GM21526 (cell line): ENCODE measurements around the gene FAAP100.

ENCODE experiments used
- ATAC-seq: cut with Tn5 transposase; IDR thresholded peaks from one replicate; pipeline ENCODE4 v1.9.1; 2021; ENCODE audit warnings: moderate library complexity; ENCODE audit not compliant: unreplicated experiment, low FRiP score

The FAAP100 gene

DNA sequence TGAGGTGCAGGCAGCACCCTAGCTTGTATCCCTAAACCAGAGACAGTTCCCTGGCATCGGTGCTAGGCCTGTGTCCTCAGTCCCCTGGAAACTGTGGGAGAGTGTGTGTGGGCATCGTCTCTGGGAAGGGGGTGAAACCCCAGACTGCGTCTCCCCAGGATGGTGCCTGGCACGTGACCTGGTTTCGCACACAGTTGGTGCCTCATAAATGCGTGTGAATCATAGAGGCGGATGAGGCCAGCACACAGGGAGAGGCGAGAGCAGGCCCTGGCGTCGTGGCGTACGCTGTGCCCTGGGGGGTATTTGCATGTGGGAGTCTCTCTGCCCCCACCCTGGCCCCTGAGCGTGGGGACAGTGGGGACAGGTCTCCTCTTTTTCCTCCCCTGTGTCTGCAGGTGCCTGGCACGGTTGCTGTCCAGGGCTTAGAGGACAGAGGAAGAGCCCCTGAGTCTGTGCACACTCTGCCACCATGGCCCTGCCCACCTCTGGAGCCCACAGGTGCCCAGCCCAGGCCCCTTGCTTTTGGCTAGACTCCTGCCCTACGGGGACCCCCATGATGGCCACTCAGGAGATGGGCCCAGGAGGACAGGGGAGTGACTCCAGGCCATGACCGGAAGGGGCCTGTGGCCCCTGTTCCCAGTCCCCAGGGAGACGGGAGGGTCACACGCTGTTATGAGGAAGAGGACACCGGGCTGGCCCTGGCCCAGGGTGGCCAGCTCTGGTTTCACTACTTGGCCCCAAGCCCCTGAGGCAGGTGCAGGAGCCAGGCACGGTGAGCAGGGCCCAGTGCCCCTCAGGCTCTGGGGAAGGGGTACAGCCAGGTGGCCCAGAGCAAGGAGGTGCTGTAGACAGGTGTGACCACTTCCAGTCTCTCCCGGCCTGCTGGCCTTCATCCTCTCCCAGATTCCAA, 25.2 kb downstream of the FAAP100 start:
- ATAC-seq = no peak

DNA sequence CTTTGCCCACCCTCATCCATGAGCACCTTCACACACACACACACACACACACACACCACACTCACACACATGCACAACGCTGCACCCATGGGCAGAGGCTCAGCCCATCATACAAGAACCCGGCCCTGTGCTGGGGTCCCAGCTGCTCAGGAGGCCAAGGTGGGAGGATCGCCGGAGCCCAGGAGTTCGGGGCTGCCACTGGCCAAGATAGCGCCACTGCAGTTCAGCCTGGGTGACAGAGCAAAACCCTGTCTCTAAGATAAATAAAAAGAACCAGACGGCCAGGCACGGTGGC, 27.3 kb downstream of the FAAP100 start:
- ATAC-seq = no peak

DNA sequence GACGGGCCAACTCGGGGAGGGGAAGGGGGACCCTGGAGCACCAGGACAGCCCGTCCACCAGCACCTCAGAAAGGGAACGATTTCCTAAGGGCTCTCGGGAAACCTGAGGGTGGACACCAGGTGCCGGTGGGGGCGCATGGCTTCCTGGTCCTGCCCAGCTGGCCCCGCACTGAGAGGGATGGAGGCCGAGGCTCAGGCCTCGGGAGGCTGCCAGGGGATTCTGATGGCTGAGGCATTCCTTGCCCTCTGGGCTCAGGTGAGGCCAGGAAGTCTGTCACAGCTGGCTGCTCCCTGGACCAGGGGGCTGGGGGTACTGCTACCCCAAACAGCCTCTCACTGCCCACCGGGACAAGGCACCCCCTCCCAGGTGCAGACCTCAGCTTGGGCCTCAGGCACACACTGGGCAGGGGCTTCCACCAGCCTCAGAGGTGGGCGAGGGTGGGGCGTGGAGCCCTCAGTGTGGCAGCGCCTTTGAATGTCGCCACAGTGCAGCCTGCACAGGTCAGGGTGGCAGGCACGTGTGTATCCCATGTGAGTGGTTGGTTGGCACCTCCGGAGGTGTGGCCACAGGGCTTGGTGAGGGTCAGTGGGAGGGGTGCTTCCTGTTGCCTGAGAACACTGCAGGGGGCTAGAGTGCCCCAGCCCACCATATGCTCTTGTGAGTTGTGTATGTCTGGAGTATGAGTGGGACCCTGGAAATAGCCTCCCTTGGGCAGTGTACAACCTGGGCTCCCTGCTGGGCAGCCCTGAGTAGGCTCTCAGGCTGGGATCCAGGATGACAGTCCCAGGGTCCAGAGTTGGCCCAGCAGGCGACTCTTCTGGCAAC, 27.9 kb downstream of the FAAP100 start:
- ATAC-seq = no peak

DNA sequence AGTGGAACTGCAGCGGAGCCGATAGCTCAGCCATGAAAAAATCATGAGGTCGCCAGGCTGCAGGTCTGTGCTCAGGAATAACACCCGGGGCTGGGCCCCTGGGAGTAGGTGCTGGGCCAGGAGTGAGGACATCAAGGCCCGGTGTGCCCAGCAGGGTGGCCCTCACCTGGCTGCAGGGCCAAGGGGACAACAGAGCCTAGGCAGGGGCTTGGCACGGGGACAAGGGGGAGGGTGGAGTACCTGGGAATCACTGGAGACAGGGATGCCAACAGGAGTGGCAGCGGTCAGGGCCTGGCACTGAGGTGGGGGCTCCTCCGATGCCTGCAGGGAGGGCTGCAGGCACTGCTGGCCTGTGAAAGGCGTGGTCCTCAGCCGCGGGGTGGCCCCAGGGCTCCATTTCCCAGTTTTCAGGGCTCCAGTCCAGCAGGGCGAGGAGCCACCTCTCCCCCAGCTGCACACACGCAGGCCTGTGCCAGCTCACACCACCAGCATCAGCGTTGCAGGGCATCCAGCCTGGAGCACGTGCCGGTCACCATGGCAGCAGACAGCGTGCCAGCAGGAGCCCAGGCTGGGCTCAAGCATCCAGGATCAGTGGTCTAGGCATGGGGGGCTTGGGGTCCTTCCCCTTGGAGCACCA, 28.6 kb downstream of the FAAP100 start:
- ATAC-seq = no peak

DNA sequence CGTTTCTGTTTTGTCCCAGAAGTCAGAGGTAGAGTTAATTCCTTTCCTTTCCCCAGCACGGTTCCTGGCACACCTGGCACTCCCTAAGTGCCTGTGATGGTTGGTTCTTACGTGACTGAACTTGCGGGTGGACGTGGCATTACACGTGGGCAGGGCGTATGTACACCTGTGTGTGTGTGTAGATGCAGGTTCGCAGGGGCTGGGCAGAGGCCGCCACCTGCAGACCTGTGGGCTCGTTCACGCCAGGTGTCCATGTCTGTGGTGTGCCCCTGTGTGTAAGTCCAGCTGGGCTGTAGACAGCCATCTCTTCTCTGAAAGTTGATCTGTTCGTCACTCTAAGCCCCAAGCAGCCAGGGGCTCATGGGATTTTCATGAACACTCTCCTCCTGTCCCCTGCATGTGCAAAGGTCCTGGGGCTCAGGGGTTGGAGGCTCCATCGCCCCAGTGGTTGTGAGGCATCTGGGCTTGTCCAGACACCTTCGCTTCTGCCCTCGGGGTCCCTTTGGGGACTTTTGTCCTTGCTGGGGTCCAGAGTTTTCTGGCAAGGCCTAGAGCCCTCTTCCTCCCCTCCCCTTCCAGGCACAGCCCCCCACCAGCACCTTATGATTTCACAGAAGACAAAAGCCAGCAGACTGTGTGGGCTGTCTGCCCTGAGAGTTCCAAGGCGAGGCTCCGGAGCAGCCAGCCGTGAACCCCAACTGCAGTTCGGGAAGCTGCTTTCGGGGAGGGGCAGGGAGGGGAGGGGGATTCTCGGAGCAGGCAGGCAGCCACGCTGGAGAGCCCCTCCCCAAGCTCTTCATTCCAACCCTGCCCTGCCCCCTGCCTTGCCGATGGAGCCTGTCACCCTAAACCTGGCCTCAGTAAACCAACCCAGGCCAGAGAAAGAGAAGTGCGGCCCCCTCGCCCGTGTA, 29.4 kb downstream of the FAAP100 start:
- ATAC-seq = no peak

DNA sequence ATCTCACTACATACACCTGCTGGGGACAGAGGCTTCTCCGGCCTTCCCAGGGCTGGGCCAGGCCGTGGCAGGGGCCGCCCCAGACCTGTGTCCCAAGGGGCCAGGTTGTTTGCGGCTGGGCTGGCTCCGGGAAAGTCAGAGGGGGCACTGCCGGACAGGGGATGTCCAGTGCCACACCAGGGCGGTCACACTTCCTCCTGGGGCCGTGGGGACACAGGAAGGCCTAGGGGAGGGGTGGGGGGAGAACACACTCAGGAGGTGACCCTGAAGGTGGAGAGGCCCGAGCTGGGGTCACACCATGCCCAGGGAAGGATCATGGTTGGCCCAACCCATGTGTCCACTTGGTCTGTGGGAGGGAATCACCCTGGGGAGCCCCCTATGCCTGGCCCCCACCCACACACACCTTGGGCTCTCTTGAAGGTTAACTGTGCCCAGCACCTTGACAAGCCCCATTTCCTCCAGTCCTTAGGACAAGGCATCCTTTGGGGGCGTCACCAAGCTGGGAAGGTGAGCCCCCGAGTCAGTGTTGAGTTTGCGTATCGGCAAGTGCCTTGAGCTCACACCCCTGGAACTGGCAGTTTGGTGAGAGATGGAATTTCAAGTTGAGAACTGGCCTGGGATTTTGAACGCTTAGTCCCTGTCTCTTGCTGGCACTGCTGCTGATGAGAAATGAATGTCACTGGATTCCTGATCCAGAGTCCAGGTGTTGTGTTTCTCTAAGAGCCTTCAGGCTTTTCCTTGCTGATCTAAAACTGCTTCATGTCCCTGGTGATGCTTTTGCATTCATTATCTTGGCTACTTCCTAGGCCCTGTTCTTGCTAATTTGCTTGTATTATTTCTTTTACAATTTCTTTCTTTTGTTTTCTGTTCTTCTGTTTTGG, 31.9 kb downstream of the FAAP100 start:
- ATAC-seq = no peak

DNA sequence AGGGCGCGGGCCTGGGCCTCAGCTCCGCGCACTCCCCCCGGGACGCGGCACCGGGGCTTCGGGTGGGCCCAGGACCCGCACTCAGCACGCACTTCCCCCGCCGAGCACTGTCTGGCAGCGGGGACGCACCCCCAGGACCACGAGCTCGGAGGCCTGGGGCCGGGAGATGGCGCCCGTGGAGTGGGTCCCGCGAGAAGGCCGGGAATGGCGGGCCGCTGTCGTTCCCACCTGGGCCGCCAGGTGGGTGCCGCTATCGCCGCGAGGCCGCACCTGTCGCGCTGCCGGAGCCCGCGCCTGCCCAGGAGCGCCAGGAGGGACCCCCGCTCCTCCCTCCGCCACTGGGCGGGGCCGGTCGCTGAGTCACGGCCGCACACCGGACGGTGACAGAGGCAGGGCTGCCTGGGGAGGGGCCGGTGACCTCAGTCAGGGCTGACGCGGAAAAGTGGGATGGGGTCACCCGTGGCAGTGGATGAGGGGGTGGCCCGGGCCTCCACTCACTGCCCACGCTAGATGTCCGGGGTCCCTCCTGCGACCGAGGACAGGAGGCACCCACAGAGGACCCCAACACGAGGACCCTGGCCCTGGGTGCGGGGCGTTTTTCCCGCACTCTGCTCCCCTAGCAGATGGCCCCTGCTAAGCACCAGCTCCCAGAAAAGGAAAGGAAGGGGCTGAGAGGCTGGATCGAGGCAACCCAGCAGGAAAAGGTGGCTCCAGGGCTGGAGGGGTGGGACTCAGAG, 32.7 kb downstream of the FAAP100 start:
- no peak for ATAC-seq

DNA sequence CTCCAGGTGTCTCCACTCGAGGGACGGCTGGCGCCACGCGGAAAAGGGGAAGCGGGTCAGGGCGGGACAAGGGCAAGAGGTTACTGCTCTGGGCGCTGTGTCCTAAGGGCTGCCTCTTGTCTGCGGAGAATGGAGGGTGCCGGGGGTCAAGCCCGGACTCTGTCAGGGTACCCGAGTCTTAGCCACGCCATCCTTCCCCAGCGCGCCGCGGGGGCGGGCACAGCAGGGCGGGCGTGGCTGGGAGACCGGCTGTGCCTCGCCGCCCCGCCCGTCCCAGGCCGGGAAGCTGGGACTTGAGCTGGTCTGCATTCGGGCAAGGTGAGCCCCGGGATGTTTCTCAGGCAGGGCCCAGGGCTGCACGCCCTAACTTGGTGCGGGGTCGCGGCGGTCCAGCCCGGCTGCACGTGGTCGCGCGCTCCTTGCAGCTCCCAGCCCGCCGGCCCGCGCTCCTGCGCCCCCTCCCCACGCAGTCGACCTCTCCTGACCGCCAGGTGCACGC, 33.3 kb downstream of the FAAP100 start:
- no peak for ATAC-seq

DNA sequence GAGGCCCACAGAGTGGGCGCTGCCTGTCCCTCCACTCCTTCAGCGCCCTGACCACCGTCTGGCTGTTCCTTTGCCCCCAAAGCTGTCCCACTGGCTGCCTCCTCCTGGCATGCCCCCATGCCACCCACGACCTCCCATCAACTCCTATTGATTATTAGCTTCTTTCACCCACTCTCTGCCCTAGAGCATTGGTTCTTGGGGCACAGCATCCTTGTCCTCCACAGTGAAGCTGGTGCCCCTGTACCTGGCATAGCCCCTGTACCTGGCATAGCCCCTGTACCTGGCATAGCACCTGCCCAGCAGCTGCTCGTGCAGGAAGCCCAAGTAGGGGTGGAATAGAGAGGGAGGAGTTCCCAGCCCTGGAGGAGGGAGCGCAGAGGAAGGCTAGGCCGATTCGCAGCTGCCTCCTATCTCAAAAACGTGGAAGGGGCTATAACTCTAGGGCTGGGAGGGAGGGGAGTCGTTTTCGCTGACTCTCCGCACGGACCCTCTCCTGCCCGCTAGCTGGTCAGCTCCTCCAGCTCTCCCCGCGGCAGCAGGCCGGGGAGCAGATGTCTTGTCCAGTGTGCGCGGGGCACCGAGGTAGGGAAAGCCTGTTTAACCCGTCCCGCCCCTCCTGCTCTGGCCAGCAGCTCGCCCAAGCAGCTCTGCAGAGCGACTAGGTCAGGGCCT, 33.9 kb downstream of the FAAP100 start:
- ATAC-seq = no peak

DNA sequence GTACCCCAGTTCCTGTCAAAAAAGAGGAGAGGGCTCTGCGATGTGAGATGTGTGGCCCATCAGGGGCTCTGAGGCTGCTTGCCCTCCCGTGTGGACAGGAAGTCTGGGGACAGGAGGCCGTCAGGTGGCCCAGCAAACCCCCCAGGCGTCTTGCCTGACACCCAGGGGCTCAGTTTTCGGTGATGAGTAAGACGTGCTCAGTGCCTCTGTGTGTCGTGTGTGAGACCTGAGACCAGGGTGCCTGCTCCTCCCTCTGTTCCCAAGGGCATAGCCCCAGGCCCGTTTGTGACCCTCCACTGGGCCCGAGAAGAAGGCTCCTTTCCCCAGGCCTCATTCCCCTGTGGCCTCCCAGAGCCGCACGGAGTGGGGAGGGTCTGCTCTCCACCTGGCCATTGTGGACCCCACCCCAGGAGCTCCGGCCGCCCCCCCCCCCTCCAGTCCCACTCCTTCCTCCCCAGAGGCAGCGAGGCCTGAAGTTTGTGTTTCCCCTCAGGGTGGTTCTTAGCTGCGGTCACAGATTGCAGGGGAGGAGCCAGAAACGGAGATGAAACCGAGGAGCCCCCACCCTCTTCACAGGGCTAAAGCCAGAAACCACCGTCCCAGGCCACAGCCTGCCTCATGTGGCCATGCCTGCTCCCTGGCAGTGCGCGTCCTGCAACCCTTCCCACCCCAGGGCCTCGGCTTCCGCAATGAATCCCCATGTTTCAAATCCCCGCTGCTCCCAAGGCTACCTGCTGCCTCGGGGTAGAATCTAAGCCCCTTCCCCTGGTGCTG, 34.6 kb downstream of the FAAP100 start:
- no peak for ATAC-seq

DNA sequence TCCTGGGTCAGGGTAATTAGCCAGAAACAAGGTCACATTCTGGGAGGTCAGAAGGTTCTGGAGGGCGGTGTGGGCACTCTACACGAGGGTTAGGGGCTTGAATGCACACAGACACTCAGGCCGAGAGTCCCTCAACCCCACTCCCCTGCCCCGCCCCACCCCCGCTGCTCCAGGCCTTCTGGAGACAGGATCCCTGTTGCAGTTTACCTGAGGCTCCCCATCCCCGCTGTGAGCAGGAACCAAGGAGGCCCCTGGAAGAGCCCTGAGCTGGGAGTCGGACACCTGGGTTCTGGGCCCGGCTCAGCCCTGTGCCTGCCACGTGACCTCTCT, 35.2 kb downstream of the FAAP100 start:
- no peak for ATAC-seq

DNA sequence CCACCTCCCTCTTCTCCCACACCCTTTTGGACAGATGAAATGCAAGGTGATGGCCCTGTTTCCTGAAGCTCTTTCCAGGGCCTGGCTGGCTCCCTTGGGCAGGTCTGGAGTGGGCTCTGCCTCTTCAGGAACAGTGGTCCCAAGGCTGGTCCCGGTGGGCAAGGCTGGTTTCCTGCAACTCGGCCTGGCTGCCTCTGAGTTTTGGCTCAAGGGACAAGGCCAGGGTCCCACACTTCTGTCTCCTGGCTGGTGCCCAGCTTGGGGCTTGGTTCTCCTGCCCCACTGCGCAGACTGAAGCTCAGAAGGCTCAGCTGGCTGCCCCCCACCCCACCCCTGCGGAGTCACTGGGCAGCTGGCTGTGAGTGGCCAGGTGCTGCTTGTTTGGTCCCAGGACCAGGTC, 35.7 kb downstream of the FAAP100 start:
- no peak for ATAC-seq

DNA sequence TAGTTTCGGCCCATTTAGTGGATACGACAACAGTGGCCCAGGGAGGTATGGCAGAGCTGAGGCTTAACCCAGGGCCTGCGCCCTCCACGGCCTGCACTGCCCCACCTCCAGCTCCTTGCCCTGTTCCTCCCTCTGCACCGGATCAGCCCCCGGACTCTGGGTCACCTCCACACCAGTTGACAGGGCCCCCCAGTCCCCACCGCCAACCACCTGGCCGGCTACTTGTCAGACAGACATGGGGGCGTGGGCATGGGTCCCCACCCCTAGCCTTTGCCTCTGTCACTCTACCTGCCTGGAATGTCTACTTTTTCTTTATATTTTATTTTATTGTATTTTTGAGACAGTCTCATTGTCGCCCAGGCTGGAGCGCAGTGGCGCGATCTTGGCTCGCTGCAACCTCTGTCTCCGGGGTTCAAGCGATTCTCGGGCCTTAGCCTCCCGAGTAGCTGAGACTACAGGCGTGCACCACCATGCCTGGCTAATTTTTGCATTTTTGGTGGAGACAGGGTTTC, 36.6 kb downstream of the FAAP100 start:
- no peak for ATAC-seq

DNA sequence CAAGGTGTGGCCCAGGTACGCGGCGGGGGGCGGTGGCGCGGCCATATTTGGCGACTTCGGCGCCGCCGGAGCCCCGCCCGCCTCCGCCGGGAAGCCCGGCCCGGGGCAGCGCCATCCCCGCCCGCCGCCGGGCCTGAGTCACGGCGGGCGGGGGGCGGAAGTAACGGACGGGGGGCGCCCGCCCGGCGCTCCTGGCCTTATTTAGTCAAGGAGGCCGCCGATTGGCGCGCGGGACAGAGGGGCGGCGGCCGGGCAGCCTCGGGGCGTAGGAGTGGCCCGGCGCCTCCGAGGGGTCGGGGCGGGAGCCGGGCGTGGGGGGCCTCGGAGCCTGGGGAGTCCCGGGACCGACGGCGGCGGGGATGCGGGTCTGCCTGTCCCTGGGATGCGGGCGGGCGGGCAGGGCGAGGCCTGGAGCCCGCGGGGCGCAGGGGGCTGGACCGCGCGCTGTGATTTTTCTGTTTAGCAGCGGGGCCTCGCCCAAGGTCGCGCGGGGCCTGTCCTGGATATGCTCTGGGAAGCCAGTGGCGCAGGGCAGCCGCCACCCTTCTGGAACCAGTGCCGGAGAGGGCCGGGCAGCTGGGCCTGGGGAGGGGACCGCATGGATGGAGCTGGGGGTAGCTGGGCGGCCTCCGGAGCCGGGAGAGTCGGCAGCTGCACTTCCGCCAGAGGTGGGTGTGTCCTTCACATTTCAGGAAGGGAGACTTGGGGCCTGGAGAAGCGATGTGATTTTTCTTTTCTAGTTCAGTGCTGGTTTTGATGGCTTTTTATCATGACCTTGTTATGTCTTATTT, 37.2 kb downstream of the FAAP100 start:
- no peak for ATAC-seq

DNA sequence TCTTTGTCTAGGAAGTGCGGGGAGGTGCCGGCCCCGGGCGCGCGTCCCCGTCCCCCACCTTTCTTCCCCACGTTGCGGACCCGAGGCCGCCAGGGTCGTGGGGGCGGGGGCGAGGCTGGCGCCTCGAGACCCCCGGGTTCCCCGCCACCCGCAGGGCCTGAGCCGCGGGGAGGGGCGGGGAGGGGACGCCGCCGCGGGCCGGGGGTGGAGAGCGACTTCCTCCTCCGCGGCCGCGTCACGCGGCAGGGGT, 37.7 kb downstream of the FAAP100 start:
- ATAC-seq = no peak

DNA sequence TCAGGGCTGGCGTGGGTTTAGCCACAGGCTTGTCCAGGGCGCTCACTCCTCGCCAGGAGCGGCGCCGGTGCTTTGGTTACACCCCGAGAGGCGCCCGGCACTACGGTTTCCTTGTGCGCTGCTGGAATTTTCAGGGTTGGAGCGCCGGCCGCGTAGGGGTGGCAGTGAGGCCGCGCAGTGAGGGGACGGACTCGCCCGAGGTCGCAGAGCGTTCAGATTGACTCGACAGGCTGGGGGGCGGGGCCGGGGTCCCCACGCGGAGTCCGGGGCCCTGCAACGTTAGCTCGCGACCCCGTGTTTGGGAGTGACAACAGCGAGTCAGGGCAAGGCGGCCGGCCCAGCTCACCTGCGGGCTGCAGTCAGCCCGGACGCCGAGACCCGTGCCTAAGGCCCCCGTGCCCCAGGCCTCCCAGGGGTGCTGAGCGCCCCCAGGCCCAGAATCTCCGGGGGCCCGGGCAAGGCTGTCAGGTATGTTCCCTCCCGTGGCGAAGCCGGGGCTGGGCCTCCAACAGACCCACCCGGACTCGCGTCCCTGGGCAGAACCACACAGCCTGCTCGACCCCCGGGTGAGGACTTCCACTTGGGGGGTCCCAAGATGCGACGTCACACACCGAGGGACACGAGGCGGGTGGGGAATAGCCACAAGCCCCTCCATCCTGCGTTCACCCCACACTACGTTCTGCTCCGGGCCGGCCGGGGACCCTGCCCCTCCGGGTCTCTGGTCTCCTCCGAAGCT, 38.2 kb downstream of the FAAP100 start:
- ATAC-seq = no peak
